Neural cell (in vitro differentiated cells): ENCODE results near the gene PRODH2. TPM values are rescaled to one million over a fixed set of nuclear protein-coding genes. Genes with fewer than 3 reads are reported as not detected.

ENCODE experiments used
- H2AFZ ChIP-seq: fragments of 200-600, 300-800 bp; sonication (generic), shearing (Covaris generic); 2 replicates; pipeline ENCODE4 v1.6.0; 2014; ENCODE audit warnings: low read depth, mild to moderate bottlenecking, antibody characterized with exemption, low read length, moderate library complexity
- H3F3A ChIP-seq: fragments of 200-600 bp; shearing (Covaris generic); 2 replicates; pipeline ENCODE4 v1.6.1; 2016; ENCODE audit warnings: mild to moderate bottlenecking, moderate library complexity, mixed read lengths, antibody characterized with exemption, low read length; ENCODE audit not compliant: insufficient read depth, poor library complexity, severe bottlenecking
- H3K27ac ChIP-seq: fragments of 200-600, 300-800 bp; sonication (generic), shearing (Covaris generic); 2 replicates; pipeline ENCODE4 v1.5.1; 2014; ENCODE audit warnings: mild to moderate bottlenecking, low read length, moderate library complexity
- H3K27me3 ChIP-seq: fragments of 300-800, 200-600 bp; sonication (generic), shearing (Covaris generic); 2 replicates; pipeline ENCODE4 v1.6.0; 2014; ENCODE audit warnings: mild to moderate bottlenecking, low read depth, low read length, moderate library complexity; ENCODE audit not compliant: insufficient read depth
- H3K36me3 ChIP-seq: fragments of 300-800, 200-600 bp; sonication (generic), shearing (Covaris generic); 2 replicates; pipeline ENCODE4 v1.5.1; 2014; ENCODE audit warnings: mild to moderate bottlenecking, antibody characterized with exemption, low read length, moderate library complexity; ENCODE audit not compliant: insufficient read depth
- H3K4me2 ChIP-seq: fragments of 300-800, 200-600 bp; sonication (generic), shearing (Covaris generic); 2 replicates; pipeline ENCODE4 v1.6.0; 2014; ENCODE audit warnings: mild to moderate bottlenecking, low read length
- H3K4me3 ChIP-seq: fragments of 300-800, 200-600 bp; sonication (generic), shearing (Covaris generic); 2 replicates; pipeline ENCODE4 v1.5.1; 2014; ENCODE audit warnings: mild to moderate bottlenecking, low read length, moderate library complexity
- H3K79me2 ChIP-seq: fragments of 200-600 bp; shearing (Covaris generic); replicated peaks from 2 replicates; pipeline ENCODE4 v1.6.0; 2014; ENCODE audit warnings: mild to moderate bottlenecking, low read length, moderate library complexity; ENCODE audit not compliant: insufficient read depth
- H3K9ac ChIP-seq: fragments of 300-800, 200-600 bp; sonication (generic), shearing (Covaris generic); 2 replicates; pipeline ENCODE4 v1.6.1; 2016; ENCODE audit warnings: mild to moderate bottlenecking, low read length, mixed read lengths
- H3K9me2 ChIP-seq: fragments of 200-600 bp; shearing (Covaris generic); 2 replicates; pipeline ENCODE4 v1.6.1; 2016; ENCODE audit warnings: mild to moderate bottlenecking, low read length, mixed read lengths; ENCODE audit not compliant: insufficient read depth
- H3K9me3 ChIP-seq: fragments of 200-600, 300-800 bp; sonication (generic), shearing (Covaris generic); 2 replicates; pipeline ENCODE4 v1.6.1; 2016; ENCODE audit warnings: mild to moderate bottlenecking, mixed run types, low read length, moderate library complexity, mixed read lengths
- H4K20me1 ChIP-seq: fragments of 200-600 bp; shearing (Covaris generic); 2 replicates; pipeline ENCODE4 v1.6.1; 2016; ENCODE audit warnings: mild to moderate bottlenecking, mixed run types; ENCODE audit not compliant: insufficient read depth
- CTCF ChIP-seq: fragments of 450-650 bp; IDR thresholded peaks from 2 replicates; pipeline ENCODE4 v1.5.1; 2014; ENCODE audit warnings: antibody characterized with exemption, mild to moderate bottlenecking, moderate library complexity; ENCODE audit not compliant: poor library complexity, severe bottlenecking
- EP300 ChIP-seq: fragments of 450-650 bp; conservative IDR thresholded peaks from 2 replicates; pipeline ENCODE4 v1.6.1; 2014; ENCODE audit warnings: antibody characterized with exemption, mild to moderate bottlenecking, moderate library complexity; ENCODE audit not compliant: poor library complexity, severe bottlenecking
- EZH2 ChIP-seq: fragments of 200-600, 300-800 bp; shearing (Covaris generic), sonication (generic); IDR thresholded peaks from 2 replicates; pipeline ENCODE4 v1.6.1; 2014; ENCODE audit warnings: antibody characterized with exemption, low read length, borderline replicate concordance, mild to moderate bottlenecking; ENCODE audit not compliant: insufficient read depth, poor library complexity, severe bottlenecking
- MXI1 ChIP-seq: fragments of 450-650 bp; conservative IDR thresholded peaks from 2 replicates; pipeline ENCODE4 v1.6.1; 2014; ENCODE audit warnings: antibody characterized with exemption, mild to moderate bottlenecking; ENCODE audit not compliant: poor library complexity, severe bottlenecking
- POLR2AphosphoS5 ChIP-seq: IDR thresholded peaks from 2 replicates; pipeline ENCODE4 v1.6.1; 2012
- RAD21 ChIP-seq: fragments of 450-650 bp; conservative IDR thresholded peaks from 2 replicates; pipeline ENCODE4 v1.6.1; 2014; ENCODE audit warnings: antibody characterized with exemption, mild to moderate bottlenecking, moderate library complexity
- REST ChIP-seq: IDR thresholded peaks from 2 replicates; pipeline ENCODE4 v1.6.1; 2012; ENCODE audit warnings: borderline replicate concordance
- SMC3 ChIP-seq: fragments of 450-650 bp; conservative IDR thresholded peaks from 2 replicates; pipeline ENCODE4 v1.6.1; 2014; ENCODE audit warnings: antibody characterized with exemption, mild to moderate bottlenecking, moderate library complexity; ENCODE audit not compliant: poor library complexity
- TAF1 ChIP-seq: IDR thresholded peaks from 2 replicates; pipeline ENCODE4 v1.6.1; 2012; ENCODE audit warnings: low read depth
- polyA plus RNA-seq: library from polyadenylated mRNA; depleted of rRNA; stranded (reverse); fragments of >200 nt; gene quantifications from 2 replicates; pipeline ENCODE4 v1.2.3, GENCODE V29; 2014

Gene PRODH2
- polyA plus RNA-seq, 1 donor from 2014 or later = not detected

DNA sequence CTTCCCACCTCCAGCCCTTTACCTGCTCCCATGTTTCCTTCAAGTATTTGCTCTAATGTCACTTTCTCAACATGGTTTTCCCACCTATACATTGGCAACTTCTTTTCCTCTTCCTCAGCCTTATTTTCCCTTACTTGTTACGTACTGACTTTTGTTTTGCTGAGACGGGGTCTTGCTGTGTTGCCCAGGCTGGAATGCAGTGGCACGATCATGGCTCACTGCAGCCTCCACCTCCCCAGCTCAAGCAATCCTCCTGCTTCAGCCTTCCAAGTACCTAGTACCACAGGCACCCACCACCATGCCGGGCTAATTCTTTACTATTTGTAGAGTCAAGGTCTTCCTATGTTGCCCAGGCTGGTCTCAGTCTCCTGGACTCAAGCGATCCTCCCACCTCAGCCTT, 5.0 kb downstream of the PRODH2 start:
- no peaks in the 10 kb centered on the region for H3K27me3 ChIP-seq
- no peaks in the 10 kb centered on the region for H4K20me1 ChIP-seq
- no peaks in the 10 kb centered on the region for H3K9me3 ChIP-seq
- H3K79me2 ChIP-seq = no peaks in the 10 kb centered on the region
- no peak overlapping the region for H3K27ac ChIP-seq
- no peak overlapping the region for H2AFZ ChIP-seq
- no peak overlapping the region for H3K4me3 ChIP-seq
- no peaks in the 10 kb centered on the region for H3F3A ChIP-seq
- TF ChIP-seq CTCF (no peak), EZH2 (no peak), REST (no peak), TAF1 (no peak), SMC3 (no peak), RAD21 (no peak), MXI1 (no peak)
- H3K4me2 ChIP-seq = no peak overlapping the region
- H3K9me2 ChIP-seq = no peaks in the 10 kb centered on the region
- no peaks in the 10 kb centered on the region for H3K36me3 ChIP-seq
- no peak overlapping the region for H3K9ac ChIP-seq

DNA sequence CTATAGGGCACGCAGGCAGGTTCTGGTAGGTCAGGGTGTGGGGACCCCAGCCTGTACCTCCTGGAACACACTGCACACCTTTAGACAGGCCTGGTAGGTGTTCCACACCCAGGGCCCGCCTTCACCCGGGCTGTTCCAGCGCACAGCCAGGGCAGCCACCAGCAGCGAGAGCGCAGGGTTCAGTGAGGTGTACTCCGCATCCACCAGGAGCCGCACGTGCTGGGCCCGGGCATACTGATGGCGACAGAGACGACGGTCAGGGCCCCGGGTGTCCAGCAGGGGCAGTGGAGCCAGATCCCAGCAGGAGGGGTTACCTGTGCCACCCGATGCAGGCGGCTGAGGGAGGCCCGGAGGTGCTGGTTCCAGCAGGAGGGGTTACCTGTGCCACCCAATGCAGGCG, 6.0 kb downstream of the PRODH2 start:
- H3K27ac ChIP-seq = no peak overlapping the region
- TF ChIP-seq MXI1 (no peak), CTCF (no peak), TAF1 (no peak), EP300 (no peak), SMC3 (no peak), RAD21 (no peak), EZH2 (no peak), REST (no peak), POLR2AphosphoS5 (no peak)
- no peak overlapping the region for H3K4me3 ChIP-seq
- no peaks in the 10 kb centered on the region for H3K79me2 ChIP-seq
- no peak overlapping the region for H2AFZ ChIP-seq
- H3K27me3 ChIP-seq = no peaks in the 10 kb centered on the region
- no peaks in the 10 kb centered on the region for H3K9me3 ChIP-seq
- no peaks in the 10 kb centered on the region for H3K36me3 ChIP-seq
- no peak overlapping the region for H3K9ac ChIP-seq
- H4K20me1 ChIP-seq = no peaks in the 10 kb centered on the region
- no peaks in the 10 kb centered on the region for H3F3A ChIP-seq
- H3K9me2 ChIP-seq = no peaks in the 10 kb centered on the region
- no peak overlapping the region for H3K4me2 ChIP-seq
